Heart right ventricle (tissue), 16 donors: ENCODE results near the gene ATP6V0C. TPM values are rescaled to one million over a fixed set of nuclear protein-coding genes. Genes with fewer than 3 reads are reported as not detected.

Experiments
- ATAC-seq, 8 donors: fragments of 200-7000 bp; cut with Tn5 transposase; one replicate each; pipeline ENCODE4 v1.9.1; 2020; ENCODE audit warnings: mild to moderate bottlenecking in 8 of 8, moderate library complexity in 8 of 8, moderate number of reproducible peaks in 1 of 8
- DNase-seq, 2 donors: peaks; one replicate each; pipeline ENCODE4 v3.0.0-alpha.2; 2020
- H3K27ac ChIP-seq, 10 donors: fragments of 200-600 bp; sonication (generic) in 2 of 10; one replicate each; pipeline versions ENCODE4 v1.5.0 to v1.8.0; 2020 to 2022; ENCODE audit warnings: mild to moderate bottlenecking in 3 of 10
- H3K27me3 ChIP-seq, 7 donors: fragments of 200-600 bp; one replicate each; pipeline ENCODE4 v1.8.0; 2021 to 2022; ENCODE audit warnings: mild to moderate bottlenecking in 2 of 7
- H3K36me3 ChIP-seq, 9 donors: fragments of 200-600 bp; sonication (generic) in 1 of 9; one replicate each; pipeline versions ENCODE4 v1.5.0 to v1.8.0; 2020 to 2022; ENCODE audit warnings: mild to moderate bottlenecking in 2 of 9
- H3K4me1 ChIP-seq, 9 donors: fragments of 200-600 bp; sonication (generic) in 1 of 9; one replicate each; pipeline versions ENCODE4 v1.5.0 to v1.8.0; 2020 to 2022; ENCODE audit warnings: mild to moderate bottlenecking in 4 of 9
- H3K4me3 ChIP-seq, 10 donors: fragments of 200-600 bp; sonication (generic) in 2 of 10; one replicate each; pipeline versions ENCODE4 v1.5.0 to v1.8.0; 2020 to 2022; ENCODE audit warnings: mild to moderate bottlenecking in 7 of 10, moderate library complexity in 2 of 10
- H3K9me3 ChIP-seq, 11 donors: fragments of 200-600 bp in 10 of 11; sonication (generic) in 2 of 11; one replicate each; pipeline versions ENCODE4 v1.5.0 to v1.8.0; 2013 to 2022; ENCODE audit warnings: mild to moderate bottlenecking in 2 of 11, control low read depth in 1 of 11, moderate library complexity in 1 of 11
- WGBS, 2 donors: extraction: QIAGEN DNeasy Blood & Tissue Kit; methylation state at CpG; one replicate each; pipeline ENCODE4 v1.1.7; 2013; ENCODE audit warnings: inconsistent platforms in 1 of 2; 5-methylcytosine and 5-hydroxymethylcytosine counted together
- intact Hi-C, 10 donors: fragments of 100-400 bp; cut with DNase I; formaldehyde crosslinking; loops; one replicate each; pipeline versions ENCODE4 v1.11.1 to v1.14.2; 2022
- polyA plus RNA-seq, 2 donors: library from polyadenylated mRNA; stranded (reverse); fragments of 200-250 nt; gene quantifications; one replicate each; pipeline ENCODE4 v1.2.3, GENCODE V29; 2013
- total RNA-seq, 10 donors: library from RNA; stranded (reverse); fragmentation: NEBNext Ultra II Directional in 3 of 10; extraction: Animal tissue kit (Norgen Biotek cat#: 25700) in 3 of 10; gene quantifications; one replicate each; pipeline versions ENCODE4 v1.2.1 to v1.2.4, GENCODE V29; 2021 to 2023
- TF ChIP-seq, protein P1 (sequence below), 9 donors: fragments of 200-600 bp; sonication (generic) in 2 of 9; IDR thresholded peaks; one replicate each; pipeline versions ENCODE4 v1.5.0 to v1.8.0; 2021 to 2022; ENCODE audit warnings: antibody characterized with exemption in 9 of 9, mild to moderate bottlenecking in 5 of 9, moderate library complexity in 1 of 9
- donor health status: Arrhythmogenic right ventricular cardiomyopathy.
- donor health status: ischemic (EF 13 %, LVEDD 7.1; RV severe dilation, severe dysfunction).
- donor health status: healthy with polysubstance abuse.
- donor health status: DM: no; HTN: yes; CAD: no.
- donor health status: DM: no; HTN: no; CAD: no.
- donor health status: ischemic (EF 25% LVEDD 6.9; RV normal size, moderate dysfunction).
- donor health status: ischemic (EF 25% LVEDD 5.7; RV mildly dilated, moderate dysfunction).
- donor health status: healthy.
- donor health status: DM: yes; HTN: yes; CAD: no.
- donor health status: Ischemic cardiomyopathy.
- donor health status: ischemic (EF 35%, LVEDD 5.7; RV mildly dilated, moderate dysfunction).
- donor health status: nonischemic (EF 11% LVEDD 7.7; RV severe dilation, severe dysfunction).
- donor health status: DM: yes; HTN: yes; CAD: no.
- donor health status: PGD.
- donor health status: ischemic (EF 29% LVEDD 5.4; RV normal size, mild dysfunction).
- donor health status: nonischemic (EF 23%, LVEDD 6.1; RV moderate dilation, normal function).

Gene ATP6V0C
- total and polyA plus RNA-seq, 12 donors: 58.5 to 243 (median 130) TPM

DNA sequence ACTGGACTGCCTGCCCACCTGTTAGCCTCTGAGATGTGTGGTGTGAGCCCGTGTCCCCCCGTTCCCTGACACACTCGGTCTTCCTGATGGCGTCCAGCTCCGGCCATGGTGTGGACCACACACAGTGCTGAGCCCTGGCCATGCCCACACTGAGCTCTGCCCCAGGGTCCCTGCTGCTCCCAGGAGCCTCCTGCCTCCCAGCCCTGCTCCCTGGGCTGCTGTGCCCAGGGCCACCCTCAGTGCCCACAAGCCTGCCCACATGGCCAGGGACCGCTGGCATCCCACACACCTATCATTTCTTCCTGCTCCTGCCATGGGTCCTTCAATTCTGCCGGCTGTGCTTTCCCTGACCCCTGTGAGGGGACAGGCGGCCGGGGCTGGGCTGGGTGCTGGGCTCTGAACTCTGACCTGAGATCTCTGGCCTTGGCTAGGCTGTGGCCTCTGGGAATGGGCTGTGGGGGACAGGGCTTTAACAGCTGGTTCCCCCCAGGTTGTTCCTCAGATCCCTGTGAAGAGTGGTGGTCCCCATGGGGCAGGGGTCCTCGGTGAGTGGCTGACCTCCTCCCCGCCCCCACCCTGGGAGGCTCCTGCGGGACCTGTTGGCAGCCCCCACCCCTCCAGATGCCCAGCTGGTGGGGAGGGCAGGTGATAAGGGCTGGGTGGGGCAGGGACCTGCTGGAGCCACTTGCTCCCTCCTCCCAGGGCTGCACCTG, 13.5 kb downstream of the ATP6V0C start:
- ATAC-seq (no peak), DNase-seq (no peak)
- H3K36me3 ChIP-seq: peaks cover 0 to 83% (median 15%) of the 10 kb centered on the region in 9 donors
- H3K9me3 ChIP-seq: no peaks in the 10 kb centered on the region
- H3K27me3 ChIP-seq: no peaks in the 10 kb centered on the region
- TF ChIP-seq, protein P1, sequence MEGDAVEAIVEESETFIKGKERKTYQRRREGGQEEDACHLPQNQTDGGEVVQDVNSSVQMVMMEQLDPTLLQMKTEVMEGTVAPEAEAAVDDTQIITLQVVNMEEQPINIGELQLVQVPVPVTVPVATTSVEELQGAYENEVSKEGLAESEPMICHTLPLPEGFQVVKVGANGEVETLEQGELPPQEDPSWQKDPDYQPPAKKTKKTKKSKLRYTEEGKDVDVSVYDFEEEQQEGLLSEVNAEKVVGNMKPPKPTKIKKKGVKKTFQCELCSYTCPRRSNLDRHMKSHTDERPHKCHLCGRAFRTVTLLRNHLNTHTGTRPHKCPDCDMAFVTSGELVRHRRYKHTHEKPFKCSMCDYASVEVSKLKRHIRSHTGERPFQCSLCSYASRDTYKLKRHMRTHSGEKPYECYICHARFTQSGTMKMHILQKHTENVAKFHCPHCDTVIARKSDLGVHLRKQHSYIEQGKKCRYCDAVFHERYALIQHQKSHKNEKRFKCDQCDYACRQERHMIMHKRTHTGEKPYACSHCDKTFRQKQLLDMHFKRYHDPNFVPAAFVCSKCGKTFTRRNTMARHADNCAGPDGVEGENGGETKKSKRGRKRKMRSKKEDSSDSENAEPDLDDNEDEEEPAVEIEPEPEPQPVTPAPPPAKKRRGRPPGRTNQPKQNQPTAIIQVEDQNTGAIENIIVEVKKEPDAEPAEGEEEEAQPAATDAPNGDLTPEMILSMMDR (IDR thresholded peaks at IDR 0.05): no peak
- peaks cover 0 to 11% (median 8%) of the 10 kb centered on the region in 9 donors for H3K4me1 ChIP-seq
- no peak overlapping the region for H3K4me3 ChIP-seq
- 88 to 90% methylated on average over 11 to 12 of the region's 12 CpGs for WGBS, 2 donors
- intact Hi-C loops: no loop called here
- H3K27ac ChIP-seq: no peak overlapping the region

DNA sequence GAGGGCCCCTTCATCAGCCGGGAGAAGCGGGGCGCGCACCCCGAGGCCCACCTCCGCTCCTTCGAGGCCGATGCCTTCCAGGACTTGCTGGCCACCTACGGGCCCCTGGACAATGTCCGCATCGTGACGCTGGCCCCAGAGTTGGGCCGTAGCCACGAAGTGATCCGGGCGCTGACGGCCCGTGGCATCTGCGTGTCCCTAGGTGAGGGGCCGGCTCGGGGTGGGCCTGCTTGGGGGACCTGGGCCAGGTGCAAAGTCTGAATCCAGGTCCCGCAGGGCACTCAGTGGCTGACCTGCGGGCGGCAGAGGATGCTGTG, 14.0 kb downstream of the ATP6V0C start:
- DNase-seq: no peak
- TF ChIP-seq, protein P1 (IDR thresholded peaks at IDR 0.05): no peak
- H3K9me3 ChIP-seq: no peaks in the 10 kb centered on the region
- intact Hi-C loops: no loop called here
- ATAC-seq: no peak
- H3K4me1 ChIP-seq: peaks cover 0 to 13% (median 8%) of the 10 kb centered on the region in 9 donors
- no peak overlapping the region for H3K27ac ChIP-seq
- no peak overlapping the region for H3K4me3 ChIP-seq
- H3K27me3 ChIP-seq: no peaks in the 10 kb centered on the region
- H3K36me3 ChIP-seq: peaks cover 0 to 78% (median 15%) of the 10 kb centered on the region in 9 donors
- WGBS, 2 donors: 96 to 97% methylated on average over 24 of the region's 24 CpGs

DNA sequence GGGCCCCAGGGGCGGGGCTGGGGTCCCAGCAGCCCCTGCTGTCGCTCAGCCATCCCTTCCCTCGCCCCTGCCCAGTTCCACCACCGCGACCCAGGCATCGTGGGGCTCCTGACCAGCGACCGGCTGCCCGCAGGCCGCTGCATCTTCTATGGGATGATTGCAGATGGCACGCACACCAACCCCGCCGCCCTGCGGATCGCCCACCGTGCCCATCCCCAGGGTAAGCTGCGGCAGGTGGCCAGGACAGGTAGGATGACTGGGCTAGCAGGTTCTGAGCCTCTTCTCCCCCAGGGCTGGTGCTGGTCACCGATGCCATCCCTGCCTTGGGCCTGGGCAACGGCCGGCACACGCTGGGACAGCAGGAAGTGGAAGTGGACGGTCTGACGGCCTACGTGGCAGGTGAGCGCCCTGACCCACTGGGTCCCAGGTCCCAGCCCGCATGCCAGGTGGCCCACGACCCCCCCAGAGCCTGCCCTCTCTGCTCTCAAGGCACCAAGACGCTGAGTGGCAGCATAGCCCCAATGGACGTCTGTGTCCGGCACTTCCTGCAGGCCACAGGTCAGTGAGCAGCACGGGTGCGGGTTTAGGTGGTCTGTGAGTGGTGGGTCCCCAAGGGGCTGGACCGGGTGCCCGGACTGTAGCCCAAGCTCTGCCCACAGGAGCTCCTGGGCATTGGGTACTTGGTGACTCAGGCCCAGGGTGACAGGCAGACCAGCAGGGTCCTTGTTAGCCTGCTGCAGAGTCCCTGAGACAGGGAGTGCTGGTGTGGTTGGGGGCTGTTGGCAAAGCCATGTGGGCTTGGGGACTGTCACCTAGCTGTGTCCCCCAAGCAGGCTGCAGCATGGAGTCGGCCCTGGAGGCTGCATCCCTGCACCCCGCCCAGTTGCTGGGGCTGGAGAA, 14.7 kb downstream of the ATP6V0C start:
- TF ChIP-seq, protein P1 (IDR thresholded peaks at IDR 0.05): no peak
- no peak overlapping the region for H3K27ac ChIP-seq
- H3K4me1 ChIP-seq: peaks cover 0 to 20% (median 12%) of the 10 kb centered on the region in 9 donors
- H3K27me3 ChIP-seq: no peaks in the 10 kb centered on the region
- ATAC-seq (no peak), DNase-seq (peak in 1 of 2 donors; percentile 15)
- no peaks in the 10 kb centered on the region for H3K9me3 ChIP-seq
- intact Hi-C loops: no loop called here
- 95 to 96% methylated on average over 36 of the region's 36 CpGs for WGBS, 2 donors
- H3K36me3 ChIP-seq: peaks cover 0 to 71% (median 15%) of the 10 kb centered on the region in 9 donors
- H3K4me3 ChIP-seq: no peak overlapping the region

DNA sequence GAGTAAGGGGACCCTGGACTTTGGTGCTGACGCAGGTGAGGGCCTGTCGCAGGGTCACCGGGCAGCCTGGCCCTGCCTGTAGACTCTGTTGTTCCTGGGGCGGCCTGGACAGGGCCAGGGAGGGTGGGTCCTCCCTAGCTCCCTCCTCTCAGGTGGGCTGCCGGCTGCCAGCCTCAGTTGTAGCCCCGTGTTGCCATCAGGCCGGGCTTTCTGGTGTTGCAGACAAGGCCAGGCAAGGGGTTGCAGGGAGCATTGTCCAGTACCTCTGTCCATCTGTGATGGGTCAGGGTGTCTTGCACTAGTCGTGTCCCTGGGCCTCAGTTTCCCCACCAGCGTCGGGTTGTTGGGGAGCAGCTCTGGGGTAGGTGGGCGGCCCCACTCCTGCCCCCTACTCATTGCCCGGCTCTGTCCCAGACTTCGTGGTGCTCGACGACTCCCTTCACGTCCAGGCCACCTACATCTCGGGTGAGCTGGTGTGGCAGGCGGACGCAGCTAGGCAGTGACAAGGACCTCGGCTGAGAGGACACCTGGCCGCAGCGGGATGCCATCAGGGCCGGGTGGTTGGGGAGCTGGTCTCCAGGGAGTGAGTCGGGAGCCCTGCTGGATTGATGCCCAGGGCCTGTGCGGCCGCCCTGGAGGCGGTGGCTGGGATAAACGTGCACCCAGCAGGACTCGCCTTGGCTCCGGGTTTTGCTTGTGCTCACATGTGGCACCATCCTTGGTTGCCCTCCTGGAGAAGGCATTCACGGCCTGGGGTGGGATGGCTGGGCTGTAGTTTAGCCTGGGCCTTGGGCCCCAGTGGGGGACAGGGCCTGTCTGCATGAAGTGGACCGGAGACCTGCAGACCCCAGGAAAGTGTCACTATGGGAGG, 15.5 kb downstream of the ATP6V0C start:
- Histone ChIP-seq H3K4me1 (peaks cover 0 to 23% (median 12%) of the 10 kb centered on the region in 9 donors), H3K36me3 (peaks cover 0 to 62% (median 12%) of the 10 kb centered on the region in 9 donors), H3K27me3 (no peaks in the 10 kb centered on the region), H3K9me3 (no peaks in the 10 kb centered on the region), H3K27ac (no peak overlapping the region), H3K4me3 (no peak overlapping the region)
- DNase-seq (peak in 1 of 2 donors; percentile 18), ATAC-seq (no peak)
- TF ChIP-seq, protein P1 (IDR thresholded peaks at IDR 0.05): no peak
- intact Hi-C loops: no loop called here
- 90% methylated on average over 32 of the region's 32 CpGs for WGBS, 2 donors
